ENCODE results near the gene PUS10. TPM values are rescaled to one million over a fixed set of nuclear protein-coding genes. Genes with fewer than 3 reads are reported as not detected.

PUS10 gene
- total and polyA plus RNA-seq, 2 of the 13 experiments (the other 11 are each of a cell fraction or from before 2014, with no cell fraction given): 41.4 to 44.3 TPM

DNA sequence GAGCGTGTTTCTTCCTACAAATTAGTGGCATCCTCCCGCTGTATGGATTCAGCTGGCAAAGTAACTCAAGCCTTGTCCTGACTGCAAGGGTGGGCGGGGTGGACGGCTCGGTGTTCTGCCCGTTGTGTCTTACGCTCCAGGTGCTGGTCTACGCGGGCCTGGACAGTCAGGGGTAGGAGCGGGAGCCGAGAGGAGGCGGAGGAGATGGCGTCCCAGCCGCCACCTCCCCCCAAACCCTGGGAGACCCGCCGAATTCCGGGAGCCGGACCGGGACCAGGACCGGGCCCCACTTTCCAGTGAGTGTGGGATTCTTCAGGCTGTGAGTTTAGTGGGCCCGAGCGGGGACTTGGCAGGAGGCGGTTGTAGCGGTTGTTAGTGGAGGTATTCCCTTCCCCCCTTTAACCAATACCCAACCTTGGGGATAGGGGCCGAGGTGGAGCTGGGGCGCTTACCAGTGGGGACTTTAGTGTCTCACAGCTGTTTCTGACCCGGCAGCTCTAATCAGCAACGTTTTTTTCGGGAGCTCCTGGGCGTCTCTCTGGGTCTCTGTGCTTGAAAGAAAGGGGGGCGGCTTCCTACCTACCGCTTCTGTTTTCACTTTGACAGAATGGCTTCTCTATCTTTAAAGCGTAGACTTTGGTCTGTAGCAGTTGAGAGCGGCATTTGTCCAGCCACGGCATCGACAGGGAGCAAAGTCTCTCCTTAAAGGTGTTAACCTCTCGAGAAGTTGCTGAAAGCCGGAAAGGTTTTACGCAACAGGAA is at the start of gene PUS10, which contains the start of gene PEX13 (continued):
- TF ChIP-seq, protein P1, sequence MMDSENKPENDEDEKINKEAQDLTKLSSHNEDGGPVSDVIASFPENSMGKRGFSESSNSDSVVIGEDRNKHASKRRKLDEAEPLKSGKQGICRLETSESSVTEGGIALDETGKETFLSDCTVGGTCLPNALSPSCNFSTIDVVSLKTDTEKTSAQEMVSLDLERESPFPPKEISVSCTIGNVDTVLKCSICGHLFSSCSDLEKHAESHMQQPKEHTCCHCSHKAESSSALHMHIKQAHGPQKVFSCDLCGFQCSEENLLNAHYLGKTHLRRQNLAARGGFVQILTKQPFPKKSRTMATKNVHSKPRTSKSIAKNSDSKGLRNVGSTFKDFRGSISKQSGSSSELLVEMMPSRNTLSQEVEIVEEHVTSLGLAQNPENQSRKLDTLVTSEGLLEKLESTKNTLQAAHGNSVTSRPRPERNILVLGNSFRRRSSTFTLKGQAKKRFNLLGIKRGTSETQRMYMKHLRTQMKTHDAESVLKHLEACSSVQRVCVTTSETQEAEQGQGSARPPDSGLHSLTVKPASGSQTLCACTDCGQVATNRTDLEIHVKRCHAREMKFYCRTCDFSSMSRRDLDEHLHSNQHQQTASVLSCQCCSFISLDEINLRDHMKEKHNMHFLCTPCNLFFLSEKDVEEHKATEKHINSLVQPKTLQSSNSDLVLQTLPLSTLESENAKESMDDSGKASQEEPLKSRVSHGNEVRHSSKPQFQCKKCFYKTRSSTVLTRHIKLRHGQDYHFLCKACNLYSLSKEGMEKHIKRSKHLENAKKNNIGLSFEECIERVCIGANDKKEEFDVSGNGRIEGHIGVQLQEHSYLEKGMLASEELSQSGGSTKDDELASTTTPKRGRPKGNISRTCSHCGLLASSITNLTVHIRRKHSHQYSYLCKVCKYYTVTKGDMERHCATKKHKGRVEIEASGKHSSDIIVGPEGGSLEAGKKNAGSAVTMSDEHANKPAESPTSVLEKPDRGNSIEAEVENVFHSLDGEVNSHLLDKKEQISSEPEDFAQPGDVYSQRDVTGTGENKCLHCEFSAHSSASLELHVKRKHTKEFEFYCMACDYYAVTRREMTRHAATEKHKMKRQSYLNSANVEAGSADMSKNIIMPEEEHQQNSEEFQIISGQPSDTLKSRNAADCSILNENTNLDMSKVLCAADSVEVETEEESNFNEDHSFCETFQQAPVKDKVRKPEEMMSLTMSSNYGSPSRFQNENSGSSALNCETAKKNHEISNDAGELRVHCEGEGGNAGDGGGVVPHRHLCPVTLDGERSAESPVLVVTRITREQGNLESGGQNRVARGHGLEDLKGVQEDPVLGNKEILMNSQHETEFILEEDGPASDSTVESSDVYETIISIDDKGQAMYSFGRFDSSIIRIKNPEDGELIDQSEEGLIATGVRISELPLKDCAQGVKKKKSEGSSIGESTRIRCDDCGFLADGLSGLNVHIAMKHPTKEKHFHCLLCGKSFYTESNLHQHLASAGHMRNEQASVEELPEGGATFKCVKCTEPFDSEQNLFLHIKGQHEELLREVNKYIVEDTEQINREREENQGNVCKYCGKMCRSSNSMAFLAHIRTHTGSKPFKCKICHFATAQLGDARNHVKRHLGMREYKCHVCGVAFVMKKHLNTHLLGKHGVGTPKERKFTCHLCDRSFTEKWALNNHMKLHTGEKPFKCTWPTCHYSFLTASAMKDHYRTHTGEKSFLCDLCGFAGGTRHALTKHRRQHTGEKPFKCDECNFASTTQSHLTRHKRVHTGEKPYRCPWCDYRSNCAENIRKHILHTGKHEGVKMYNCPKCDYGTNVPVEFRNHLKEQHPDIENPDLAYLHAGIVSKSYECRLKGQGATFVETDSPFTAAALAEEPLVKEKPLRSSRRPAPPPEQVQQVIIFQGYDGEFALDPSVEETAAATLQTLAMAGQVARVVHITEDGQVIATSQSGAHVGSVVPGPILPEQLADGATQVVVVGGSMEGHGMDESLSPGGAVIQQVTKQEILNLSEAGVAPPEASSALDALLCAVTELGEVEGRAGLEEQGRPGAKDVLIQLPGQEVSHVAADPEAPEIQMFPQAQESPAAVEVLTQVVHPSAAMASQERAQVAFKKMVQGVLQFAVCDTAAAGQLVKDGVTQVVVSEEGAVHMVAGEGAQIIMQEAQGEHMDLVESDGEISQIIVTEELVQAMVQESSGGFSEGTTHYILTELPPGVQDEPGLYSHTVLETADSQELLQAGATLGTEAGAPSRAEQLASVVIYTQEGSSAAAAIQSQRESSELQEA (CRISPR knock-in tag; IDR thresholded peaks at IDR 0.05; ENCODE audit: not compliant biosample characterization): peak; percentile 75
- peak; percentile 92 for TF ChIP-seq IRF2 (CRISPR knock-in tag; IDR thresholded peaks at IDR 0.05)
- TF ChIP-seq SPEN (CRISPR knock-in tag; IDR thresholded peaks at IDR 0.05; ENCODE audit: low read depth): peak; percentile 76; the same call in 1 of the 2 replicates
- TF ChIP-seq ZNF207 (IDR thresholded peaks at IDR 0.05; ENCODE audit: borderline replicate concordance): no peak
- no peak for TF ChIP-seq TEAD3 (CRISPR knock-in tag; optimal IDR thresholded peaks at IDR 0.05; ENCODE audit: borderline replicate concordance)
- peak; percentile 96; the same call in 1 of the 2 replicates for TF ChIP-seq ARID5B (CRISPR knock-in tag; IDR thresholded peaks at IDR 0.05)
- no peak for TF ChIP-seq SIX4 (CRISPR knock-in tag; IDR thresholded peaks at IDR 0.05)
- TF ChIP-seq ZNF724P (CRISPR knock-in tag; IDR thresholded peaks at IDR 0.05; ENCODE audit: borderline replicate concordance): peak; percentile 9; the same call in 1 of the 2 replicates
- peak; percentile 93 for TF ChIP-seq NR2F6 (IDR thresholded peaks at IDR 0.05)
- TF ChIP-seq NR2F6 (CRISPR knock-in tag; IDR thresholded peaks at IDR 0.05): peak; percentile 90
- peak; percentile 52 for TF ChIP-seq ZNF639 (CRISPR knock-in tag; conservative IDR thresholded peaks at IDR 0.05)
- 0 out of 2 replicates have a peak, but pooled peaks have one; percentile 90 for TF ChIP-seq MED13 (CRISPR knock-in tag; IDR thresholded peaks at IDR 0.05)
- TF ChIP-seq TFDP2 (CRISPR knock-in tag; IDR thresholded peaks at IDR 0.05): peak; percentile 81
- TF ChIP-seq ZNF713 (CRISPR knock-in tag; IDR thresholded peaks at IDR 0.05): no peak
- TF ChIP-seq ZSCAN21 (CRISPR knock-in tag; IDR thresholded peaks at IDR 0.05; ENCODE audit: borderline replicate concordance): peak; percentile 38

Measured in HepG2 (cell line).